Smooth muscle cell (in vitro differentiated cells): ENCODE measurements around the gene OR51G1. TPM values are rescaled to one million over a fixed set of nuclear protein-coding genes. Genes with fewer than 3 reads are reported as not detected.

Experiments used
- DNase-seq: peaks from one replicate; lab custom pipeline; 2025; ENCODE audit not compliant: unreplicated experiment; lab: John Stamatoyannopoulos, UW
- H2AFZ ChIP-seq: fragments of 200-600 bp; sonication (generic); 2 replicates; pipeline ENCODE4 v1.6.0; 2016; ENCODE audit warnings: antibody characterized with exemption, low read depth, mild to moderate bottlenecking
- H3F3A ChIP-seq: fragments of 200-600 bp; sonication (generic); 2 replicates; pipeline ENCODE4 v1.6.0; 2017; ENCODE audit warnings: antibody characterized with exemption, low read depth
- H3K27ac ChIP-seq: fragments of 200-600 bp; sonication (generic); 2 replicates; pipeline ENCODE4 v1.5.1; 2016; ENCODE audit warnings: low read depth, mild to moderate bottlenecking
- H3K27me3 ChIP-seq: fragments of 200-600 bp; sonication (generic); 2 replicates; pipeline ENCODE4 v1.6.1; 2016; ENCODE audit warnings: low read depth, mild to moderate bottlenecking
- H3K36me3 ChIP-seq: fragments of 200-600 bp; sonication (generic); 2 replicates; pipeline ENCODE4 v1.5.1; 2016; ENCODE audit warnings: low read depth
- H3K4me1 ChIP-seq: fragments of 200-600 bp; sonication (generic); 2 replicates; pipeline ENCODE4 v1.5.1; 2016; ENCODE audit warnings: low read depth
- H3K4me2 ChIP-seq: fragments of 200-600 bp; sonication (generic); 2 replicates; pipeline ENCODE4 v1.6.0; 2016; ENCODE audit warnings: mild to moderate bottlenecking
- H3K4me3 ChIP-seq: fragments of 200-600 bp; sonication (generic); 2 replicates; pipeline ENCODE4 v1.5.1; 2016; ENCODE audit warnings: mild to moderate bottlenecking
- H3K79me2 ChIP-seq: fragments of 200-600 bp; sonication (generic); 2 replicates; pipeline ENCODE4 v1.6.0; 2016; ENCODE audit warnings: low read depth, mild to moderate bottlenecking
- H3K9ac ChIP-seq: fragments of 200-600 bp; sonication (generic); 2 replicates; pipeline ENCODE4 v1.6.0; 2016; ENCODE audit warnings: low read depth
- H3K9me3 ChIP-seq: fragments of 200-600 bp; sonication (generic); replicated peaks from 2 replicates; pipeline ENCODE4 v1.5.1; 2016; ENCODE audit warnings: low read depth
- H4K20me1 ChIP-seq: fragments of 200-600 bp; sonication (generic); 2 replicates; pipeline ENCODE4 v1.6.0; 2016; ENCODE audit warnings: low read depth
- CTCF ChIP-seq: fragments of 200-600 bp; sonication (generic); IDR thresholded peaks from 2 replicates; pipeline ENCODE4 v1.5.1; 2017; ENCODE audit warnings: borderline replicate concordance, mild to moderate bottlenecking, antibody characterized with exemption; ENCODE audit not compliant: insufficient read depth, poor library complexity, severe bottlenecking
- WGBS: methylation state at CpG from one replicate; pipeline ENCODE4 v1.1.7; 2016; ENCODE audit warnings: low lambda C conversion rate; 5-methylcytosine and 5-hydroxymethylcytosine counted together
- polyA plus RNA-seq: library from polyadenylated mRNA; unstranded; fragments of >200 nt; fragmentation: Nextera tagmentation; extraction: Ambion mirVana; gene quantifications from 2 replicates; pipeline ENCODE4 v1.2.1, GENCODE V29; 2016
- total RNA-seq: library from RNA; depleted of rRNA; stranded (reverse); fragments of >200 nt; gene quantifications from 2 replicates; pipeline ENCODE4 v1.2.3, GENCODE V29; 2014

OR51G1 gene
- total and polyA plus RNA-seq, 2 experiments from 2014 or later, result not detected

- H3K4me3 ChIP-seq, result no peak within 1 kb of the TSS
- H3F3A ChIP-seq, result no peaks in the 10 kb centered on the region
- no peak within 1 kb of the TSS for H3K4me2 ChIP-seq
- no peak within 1 kb of the TSS for H3K27ac ChIP-seq
- 80% methylated on average over 4 of the region's 4 CpGs for WGBS
- TF ChIP-seq CTCF, result no peak
- no peaks in the 10 kb centered on the region for H4K20me1 ChIP-seq
- no peaks in the 10 kb centered on the region for H3K79me2 ChIP-seq
- no peak within 1 kb of the TSS for H3K9ac ChIP-seq
- no peaks in the 10 kb centered on the region for H3K9me3 ChIP-seq
- peaks cover 6% of the 10 kb centered on the region for H3K27me3 ChIP-seq
- no peaks in the 10 kb centered on the region for H3K4me1 ChIP-seq
- H2AFZ ChIP-seq, result no peak within 1 kb of the TSS
- H3K36me3 ChIP-seq, result no peaks in the 10 kb centered on the region
- no peak for DNase-seq
Measured at GRCh38 chr11:4919250-4919649, 4.9 kb downstream of the OR51G1 start, which contains the start of gene OR51G2. Gene OR51G2 (minus strand): TSS chr11:4919350. CDS start chr11:4915663, 3,687 bp downstream.

GRCh38 chr11:4916581-4916980 is 7.6 kb downstream of the OR51G1 start:
- Histone ChIP-seq H3K27ac (no peak overlapping the region), H3K4me2 (no peak overlapping the region)
- TF ChIP-seq CTCF, result no peak

GRCh38 chr11:4903484-4903883 is 20.7 kb downstream of the OR51G1 start, which contains the start of gene OR51A7:
Gene OR51A7 (plus strand): TSS chr11:4903783. CDS start chr11:4907370, 3,587 bp downstream.
- no peaks in the 10 kb centered on the region for H3K27me3 ChIP-seq
- H4K20me1 ChIP-seq, result no peaks in the 10 kb centered on the region
- no peaks in the 10 kb centered on the region for H3K36me3 ChIP-seq
- no peak for TF ChIP-seq CTCF
- H3K79me2 ChIP-seq, result no peaks in the 10 kb centered on the region
- no peaks in the 10 kb centered on the region for H3F3A ChIP-seq
- no peaks in the 10 kb centered on the region for H3K9me3 ChIP-seq
- DNase-seq, result no peak
- no peak within 1 kb of the TSS for H2AFZ ChIP-seq
- H3K9ac ChIP-seq, result no peak within 1 kb of the TSS
- no peak within 1 kb of the TSS for H3K4me3 ChIP-seq
- no peak within 1 kb of the TSS for H3K27ac ChIP-seq
- H3K4me1 ChIP-seq, result no peaks in the 10 kb centered on the region
- H3K4me2 ChIP-seq, result no peak within 1 kb of the TSS

More at GRCh38 chr11:4916581-4916980, 7.6 kb downstream of the OR51G1 start:
- H4K20me1 ChIP-seq, result no peaks in the 10 kb centered on the region
- no peaks in the 10 kb centered on the region for H3K36me3 ChIP-seq
- no peak overlapping the region for H3K4me3 ChIP-seq
- no peaks in the 10 kb centered on the region for H3K9me3 ChIP-seq
- DNase-seq, result no peak
- peaks cover 6% of the 10 kb centered on the region for H3K27me3 ChIP-seq
- no peaks in the 10 kb centered on the region for H3K4me1 ChIP-seq
- H3K9ac ChIP-seq, result no peak overlapping the region
- no peaks in the 10 kb centered on the region for H3K79me2 ChIP-seq
- no peak overlapping the region for H2AFZ ChIP-seq
- no peaks in the 10 kb centered on the region for H3F3A ChIP-seq

GRCh38 chr11:4891996-4892640 is 32.0 kb downstream of the OR51G1 start:
- Histone ChIP-seq H3K36me3 (no peaks in the 10 kb centered on the region), H3K79me2 (no peaks in the 10 kb centered on the region), H3K27ac (no peak overlapping the region), H3K9ac (no peak overlapping the region), H3K4me1 (no peaks in the 10 kb centered on the region), H2AFZ (no peak overlapping the region), H3K9me3 (no peaks in the 10 kb centered on the region), H3K27me3 (no peaks in the 10 kb centered on the region), H3F3A (no peaks in the 10 kb centered on the region), H4K20me1 (no peaks in the 10 kb centered on the region), H3K4me3 (no peak overlapping the region), H3K4me2 (no peak overlapping the region)
- DNase-seq, result no peak
- whole genome bisulfite sequencing, result 90% methylated on average over 1 of the region's 1 CpG
- no peak for TF ChIP-seq CTCF
